Stimulated activated CD8-positive, alpha-beta memory T cell treated with anti-CD3 and anti-CD28 coated beads, Interleukin-15, amount 100 ng/mL, for 48 hours (primary cell): ENCODE data around the gene SIRT3.

Source experiments
- DNase-seq, 2 donors: peaks; one replicate each; pipeline ENCODE4 v3.0.0-alpha.2; 2020; ENCODE audit warnings: low read depth in 2 of 2

Gene SIRT3

DNA sequence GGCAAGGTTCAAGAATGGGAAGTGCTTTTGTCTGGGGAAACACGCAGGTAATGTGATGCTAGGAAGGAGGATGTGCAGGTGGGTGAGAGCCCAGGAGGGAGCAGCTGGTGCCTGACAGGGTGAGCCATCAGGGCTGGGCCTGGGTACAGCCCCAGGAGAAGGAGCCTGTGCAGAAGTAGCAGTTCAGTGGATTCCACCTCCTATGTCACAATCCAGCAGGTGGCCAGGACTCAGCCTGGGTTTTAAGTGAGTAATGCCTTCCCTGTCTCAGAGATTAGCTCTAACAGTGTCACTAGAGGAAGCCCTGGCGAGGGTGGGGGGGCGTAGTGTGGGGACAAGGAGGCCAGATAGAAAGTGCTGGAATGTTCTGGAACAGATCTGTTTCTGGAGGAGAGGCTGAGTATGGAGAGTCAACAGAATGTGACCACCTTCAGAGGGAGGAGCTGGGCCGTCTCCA is 20.5 kb downstream of the SIRT3 start:
- DNase-seq: no peak

DNA sequence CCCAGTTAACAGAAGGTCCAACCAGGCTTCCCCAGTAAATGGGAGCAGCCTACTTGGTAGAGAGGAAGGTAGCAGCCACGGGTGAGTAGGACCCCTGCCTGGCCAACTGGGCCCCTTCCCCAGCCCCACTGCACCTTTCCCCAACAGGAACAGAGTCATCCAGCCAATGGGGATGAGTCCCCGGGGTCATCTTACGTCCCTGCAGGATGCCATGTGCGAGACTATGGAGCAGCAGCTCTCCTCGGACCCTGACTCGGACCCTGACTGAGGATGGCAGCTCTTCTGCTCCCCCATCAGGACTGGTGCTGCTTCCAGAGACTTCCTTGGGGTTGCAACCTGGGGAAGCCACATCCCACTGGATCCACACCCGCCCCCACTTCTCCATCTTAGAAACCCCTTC is 22.1 kb downstream of the SIRT3 start:
- no peak for DNase-seq

DNA sequence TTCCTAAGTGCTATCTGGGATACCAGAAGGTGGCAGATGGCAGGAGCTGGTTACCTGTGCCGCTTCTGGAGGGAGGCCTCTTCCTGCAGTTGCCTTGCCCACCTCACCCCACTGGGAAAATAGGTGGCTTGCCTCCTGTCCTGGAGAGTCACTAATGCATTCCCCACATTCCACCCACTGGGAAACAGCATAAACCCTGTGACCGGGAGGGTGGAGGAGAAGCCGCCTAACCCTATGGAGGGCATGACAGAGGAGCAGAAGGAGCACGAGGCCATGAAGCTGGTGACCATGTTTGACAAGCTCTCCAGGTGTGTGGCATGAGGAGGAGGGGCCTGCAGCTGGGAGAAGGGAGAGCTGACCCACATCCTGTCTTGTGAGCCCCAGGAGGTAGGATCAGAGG is 23.0 kb downstream of the SIRT3 start:
- no peak for DNase-seq

DNA sequence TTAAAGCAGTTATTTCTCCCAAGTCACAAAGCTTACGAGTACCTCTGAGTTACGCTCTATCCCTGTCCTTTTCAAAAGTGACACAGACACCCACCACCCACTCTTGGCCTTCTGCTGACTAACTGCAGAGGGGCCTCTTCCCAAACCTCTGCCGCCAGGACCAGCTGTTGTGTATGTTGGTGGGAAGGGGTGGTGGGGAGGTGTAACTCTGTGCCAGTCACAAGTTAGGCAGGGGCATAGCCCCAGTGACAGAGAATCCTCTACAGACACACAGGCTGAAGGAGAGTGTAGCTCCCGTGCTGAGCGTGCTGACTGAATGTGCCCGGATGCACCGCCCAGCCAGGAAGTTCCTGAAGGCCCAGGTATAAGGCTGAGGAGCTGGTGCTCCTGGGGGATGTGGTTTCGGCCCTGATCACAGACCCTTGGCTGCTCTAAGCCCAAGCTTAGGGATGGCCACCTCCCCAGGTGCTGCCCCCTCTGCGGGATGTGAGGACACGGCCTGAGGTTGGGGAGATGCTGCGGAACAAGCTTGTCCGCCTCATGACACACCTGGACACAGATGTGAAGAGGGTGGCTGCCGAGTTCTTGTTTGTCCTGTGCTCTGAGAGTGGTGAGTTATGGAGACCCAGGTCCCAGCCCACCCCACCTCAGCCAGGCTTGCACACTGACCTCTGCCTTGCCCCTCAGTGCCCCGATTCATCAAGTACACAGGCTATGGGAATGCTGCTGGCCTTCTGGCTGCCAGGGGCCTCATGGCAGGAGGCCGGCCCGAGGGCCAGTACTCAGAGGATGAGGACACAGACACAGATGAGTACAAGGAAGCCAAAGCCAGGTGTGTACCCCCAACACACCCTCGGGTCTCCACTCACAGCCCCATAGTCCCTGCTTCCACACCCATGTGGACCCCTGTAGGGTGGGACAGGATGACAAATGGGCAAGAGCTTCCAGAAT is 23.7 kb downstream of the SIRT3 start:
- no peak for DNase-seq

DNA sequence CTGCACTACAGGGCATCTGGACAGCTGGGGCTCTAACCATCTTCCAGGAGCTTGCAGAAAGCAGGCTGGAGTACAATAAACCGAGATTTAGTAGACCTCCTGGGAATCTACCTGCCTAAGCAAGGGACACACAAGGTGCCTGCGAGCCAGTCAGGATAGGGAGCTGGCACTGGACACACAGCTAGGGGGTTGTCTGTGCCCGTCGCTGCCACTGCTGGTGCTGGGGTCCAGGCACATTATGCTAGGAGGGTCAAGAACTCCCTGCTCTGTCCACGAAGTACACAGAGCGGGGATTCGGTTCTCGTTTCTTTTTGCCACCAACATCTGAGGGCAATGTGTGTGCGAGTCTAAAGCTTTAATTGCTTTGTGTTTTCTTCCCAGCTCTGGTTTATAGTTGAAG is 24.4 kb downstream of the SIRT3 start:
- no peak for DNase-seq

DNA sequence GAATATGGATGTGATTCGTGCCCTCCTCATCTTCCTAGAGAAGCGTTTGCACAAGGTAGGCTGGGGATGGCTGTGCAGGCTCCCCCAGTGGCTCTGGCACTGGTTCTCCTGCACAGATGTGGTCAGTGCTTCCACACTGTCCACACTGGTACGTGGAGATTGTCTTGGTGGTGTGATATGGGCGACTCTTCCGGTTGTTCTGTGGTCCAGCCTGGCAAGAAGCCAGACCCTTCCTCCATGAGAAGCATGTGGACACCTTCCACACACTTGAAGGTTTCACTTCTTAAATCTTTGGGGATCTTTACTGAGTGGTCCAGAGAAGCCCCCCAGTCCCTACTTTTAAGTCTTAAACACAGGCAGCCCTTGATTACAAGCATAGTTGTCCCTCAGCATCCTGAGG is 24.8 kb downstream of the SIRT3 start:
- no peak for DNase-seq

DNA sequence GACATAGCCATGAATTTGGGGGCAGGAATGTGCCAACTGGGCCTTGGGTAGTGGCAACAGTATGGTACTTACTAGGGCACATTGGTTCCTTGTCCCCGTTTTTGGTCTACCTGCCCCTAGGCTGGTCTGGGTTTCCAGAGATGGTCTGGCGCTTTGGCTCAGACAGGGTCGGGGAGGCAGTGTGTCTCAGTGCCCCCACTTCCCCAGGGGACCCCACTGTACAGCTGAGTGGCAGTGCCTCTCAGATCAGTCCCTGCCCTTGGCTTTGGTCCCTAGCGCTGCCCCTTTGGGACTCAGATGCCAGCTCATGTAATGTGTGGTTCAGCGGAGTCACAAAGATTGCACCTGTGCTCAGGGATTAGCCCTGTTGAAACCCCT is 25.4 kb downstream of the SIRT3 start:
- DNase-seq: no peak

DNA sequence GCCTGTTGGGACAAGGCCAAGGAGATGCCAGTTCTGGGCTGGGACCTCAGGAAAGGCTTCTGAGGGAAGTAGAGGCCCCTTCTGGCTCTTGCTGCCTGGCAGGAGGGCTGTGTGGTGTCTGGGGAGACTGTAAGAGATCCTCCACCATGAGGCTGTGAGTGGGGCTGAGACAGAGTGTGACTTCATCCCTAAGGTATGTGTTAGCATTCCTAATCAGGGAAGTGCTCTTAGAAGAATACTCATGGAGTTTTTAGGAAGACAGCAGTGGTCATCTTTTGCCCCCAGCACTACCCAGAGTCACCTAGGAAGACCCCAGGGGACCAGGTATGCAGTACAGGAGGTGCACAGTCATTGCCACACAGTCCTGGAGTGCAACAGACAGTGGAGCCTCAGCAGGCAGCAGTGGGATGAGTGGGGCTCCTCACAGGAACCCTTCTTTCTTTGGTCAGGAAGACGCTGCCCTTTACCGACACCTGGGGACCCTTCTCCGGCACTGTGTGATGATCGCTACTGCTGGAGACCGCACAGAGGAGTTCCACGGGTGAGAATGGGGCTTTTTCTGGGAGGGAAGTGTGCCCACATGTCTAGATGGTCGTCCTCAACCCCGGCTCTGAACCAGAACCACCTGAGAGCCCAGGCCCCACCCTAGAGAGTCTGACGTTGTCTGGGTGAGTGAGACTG is 25.9 kb downstream of the SIRT3 start:
- no peak for DNase-seq

DNA sequence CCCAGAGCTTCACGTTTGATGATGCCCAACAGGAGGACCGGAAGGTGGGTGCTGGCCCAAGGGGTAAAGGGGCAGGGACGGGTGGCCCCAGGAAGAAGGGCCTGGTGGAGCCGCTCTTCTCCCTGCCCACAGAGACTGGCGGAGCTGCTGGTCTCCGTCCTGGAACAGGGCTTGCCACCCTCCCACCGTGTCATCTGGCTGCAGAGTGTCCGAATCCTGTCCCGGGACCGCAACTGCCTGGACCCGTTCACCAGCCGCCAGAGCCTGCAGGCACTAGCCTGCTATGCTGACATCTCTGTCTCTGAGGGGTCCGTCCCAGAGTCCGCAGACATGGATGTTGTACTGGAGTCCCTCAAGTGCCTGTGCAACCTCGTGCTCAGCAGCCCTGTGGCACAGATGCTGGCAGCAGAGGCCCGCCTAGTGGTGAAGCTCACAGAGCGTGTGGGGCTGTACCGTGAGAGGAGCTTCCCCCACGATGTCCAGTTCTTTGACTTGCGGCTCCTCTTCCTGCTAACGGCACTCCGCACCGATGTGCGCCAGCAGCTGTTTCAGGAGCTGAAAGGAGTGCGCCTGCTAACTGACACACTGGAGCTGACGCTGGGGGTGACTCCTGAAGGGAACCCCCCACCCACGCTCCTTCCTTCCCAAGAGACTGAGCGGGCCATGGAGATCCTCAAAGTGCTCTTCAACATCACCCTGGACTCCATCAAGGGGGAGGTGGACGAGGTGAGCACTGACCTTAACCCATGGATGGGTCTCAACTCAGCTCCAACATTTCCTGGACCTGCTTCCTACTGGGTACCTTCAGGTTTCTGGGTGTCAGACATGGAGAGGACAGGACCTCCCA is 26.6 kb downstream of the SIRT3 start:
- no peak for DNase-seq

DNA sequence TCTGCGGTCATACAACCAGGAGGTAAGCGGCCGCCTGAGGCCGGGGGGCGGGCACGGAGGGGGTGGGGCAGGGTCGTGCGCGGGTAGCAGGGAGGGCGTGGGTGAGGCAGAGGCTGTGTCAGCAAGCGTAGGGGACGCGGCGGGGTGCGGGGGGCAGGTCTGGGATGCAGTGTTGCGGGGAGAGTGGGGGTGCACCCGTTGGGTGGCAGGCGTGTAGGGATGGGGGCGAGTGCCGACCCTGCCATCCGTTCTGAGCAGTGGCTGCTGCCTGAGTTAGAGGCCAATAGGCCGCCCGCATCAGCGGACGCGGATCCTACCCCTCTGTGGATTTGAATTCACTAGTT is 27.3 kb downstream of the SIRT3 start:
- DNase-seq: no peak

DNA sequence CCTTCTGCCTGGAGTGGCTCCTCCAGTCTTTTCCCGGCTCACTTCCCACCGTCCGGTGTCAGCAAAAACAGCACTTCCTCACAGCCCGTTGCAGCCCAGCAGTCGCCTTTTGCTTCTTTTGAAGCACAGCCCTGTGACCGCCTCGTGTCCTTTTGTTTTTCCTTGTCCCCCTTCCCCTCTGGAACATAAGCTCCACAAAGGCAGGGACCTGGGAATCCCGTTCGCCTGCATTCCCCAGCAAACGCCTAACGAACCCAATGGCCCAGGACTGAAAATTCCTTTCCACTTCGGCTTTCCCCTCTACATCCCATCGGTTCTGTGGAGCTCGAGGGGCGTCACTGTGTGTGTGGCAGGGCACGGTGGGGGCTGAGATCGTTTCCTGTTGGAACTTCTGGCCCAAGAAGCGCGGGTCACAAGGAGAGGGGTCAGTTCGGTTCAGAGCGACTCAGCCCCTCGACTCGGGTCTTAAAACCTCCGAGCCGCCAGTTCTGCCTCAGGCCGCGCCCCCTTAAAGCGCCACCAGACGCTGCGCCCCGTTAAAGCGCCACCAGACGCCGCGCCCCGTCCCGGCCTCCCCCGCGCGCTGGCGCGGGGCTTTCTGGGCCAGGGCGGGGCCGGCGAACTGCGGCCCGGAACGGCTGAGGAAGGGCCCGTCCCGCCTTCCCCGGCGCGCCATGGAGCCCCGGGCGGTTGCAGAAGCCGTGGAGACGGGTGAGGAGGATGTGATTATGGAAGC is 27.8 kb downstream of the SIRT3 start:
- peak; percentile 76 to 78 for DNase-seq

DNA sequence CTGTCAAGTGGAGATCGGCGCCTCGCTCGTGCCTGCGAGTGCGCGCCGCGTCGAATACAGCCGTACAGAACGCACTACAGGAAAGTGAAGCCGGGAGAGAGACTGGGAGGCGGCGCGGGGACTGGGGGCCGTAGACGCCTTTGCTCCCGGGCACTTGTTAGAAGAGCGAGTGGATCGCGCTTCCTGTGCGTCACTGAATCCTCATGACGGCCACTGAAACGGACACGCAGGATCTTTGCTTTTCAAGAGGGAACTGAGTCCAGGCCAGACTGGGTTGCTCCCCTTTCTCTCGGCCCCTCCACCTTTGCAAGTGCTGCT is 28.3 kb downstream of the SIRT3 start:
- no peak for DNase-seq

DNA sequence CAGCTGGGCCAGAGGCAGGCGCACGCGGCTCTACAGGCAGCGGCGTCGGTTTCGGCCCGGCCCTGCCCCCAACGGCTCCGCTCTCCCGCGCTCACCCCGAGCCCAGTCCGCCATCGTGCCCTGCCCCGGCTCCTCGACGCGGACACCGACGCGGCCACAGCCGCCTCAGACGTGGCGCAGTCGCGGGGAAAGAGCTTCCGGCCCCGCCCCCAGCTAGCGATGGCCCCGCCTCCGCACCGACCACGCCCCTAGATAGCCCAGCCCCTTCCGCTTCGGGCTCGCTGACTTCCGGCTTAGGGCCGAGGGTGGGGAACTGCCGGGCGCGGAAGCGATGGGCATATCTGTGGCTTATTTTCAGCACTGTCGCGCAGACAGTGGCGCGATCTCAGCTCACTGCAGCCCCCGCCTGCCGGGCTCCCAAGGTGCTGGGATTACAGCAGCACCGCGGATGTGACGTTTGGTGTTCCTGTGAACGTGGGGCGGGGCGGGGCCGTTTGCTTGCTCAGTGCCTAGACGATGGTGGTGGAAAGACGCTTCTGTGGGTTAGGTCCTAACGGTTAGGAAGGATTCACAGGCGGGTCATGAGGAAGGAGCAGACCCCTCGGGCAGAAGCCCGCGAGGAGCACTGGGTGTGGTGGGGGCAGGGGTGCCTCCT is 28.8 kb downstream of the SIRT3 start, which contains the start of the genes BET1L and RIC8A:
TSS of gene BET1L (minus strand) at position 192 of the 655 bp plus-strand sequence. CDS start at position 114, 78 bp downstream.
TSS of gene RIC8A (plus strand) at position 501 of the 655 bp plus-strand sequence. CDS start 1,147 bp downstream, outside the sequence.
- peak; percentile 94 to 96 for DNase-seq

DNA sequence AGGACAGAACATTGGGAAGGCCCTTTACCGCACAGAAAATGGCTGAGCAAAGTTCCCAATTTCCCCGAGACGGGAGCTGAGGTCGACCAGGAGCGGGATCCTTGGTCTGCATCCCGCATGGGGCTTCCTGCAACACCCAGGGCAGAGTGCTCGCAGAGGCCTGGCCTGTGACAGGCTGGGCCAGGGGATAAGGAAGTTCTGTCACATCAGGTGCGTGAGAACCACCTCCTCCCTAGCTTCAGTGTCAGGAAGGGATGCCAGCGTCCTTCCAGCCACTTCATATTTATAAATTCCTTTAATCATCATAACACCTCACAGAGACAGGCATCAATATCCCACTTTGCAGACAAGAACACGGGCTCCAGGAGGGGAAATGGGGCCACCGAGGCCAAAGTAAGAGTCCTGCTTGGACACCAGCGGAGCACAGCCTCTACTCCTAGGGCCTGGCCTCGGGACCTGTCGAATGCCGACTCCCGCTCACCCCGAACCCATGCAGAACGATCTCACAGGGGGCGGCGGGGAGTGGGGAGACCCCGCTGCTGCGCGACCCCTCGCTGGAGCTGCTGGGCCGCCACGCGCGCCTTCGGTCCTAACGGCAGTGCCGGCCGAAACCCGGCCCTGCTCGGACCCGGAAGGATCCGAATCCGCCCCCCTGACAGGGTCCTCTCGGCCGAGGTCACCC is 29.5 kb downstream of the SIRT3 start:
- no peak for DNase-seq

DNA sequence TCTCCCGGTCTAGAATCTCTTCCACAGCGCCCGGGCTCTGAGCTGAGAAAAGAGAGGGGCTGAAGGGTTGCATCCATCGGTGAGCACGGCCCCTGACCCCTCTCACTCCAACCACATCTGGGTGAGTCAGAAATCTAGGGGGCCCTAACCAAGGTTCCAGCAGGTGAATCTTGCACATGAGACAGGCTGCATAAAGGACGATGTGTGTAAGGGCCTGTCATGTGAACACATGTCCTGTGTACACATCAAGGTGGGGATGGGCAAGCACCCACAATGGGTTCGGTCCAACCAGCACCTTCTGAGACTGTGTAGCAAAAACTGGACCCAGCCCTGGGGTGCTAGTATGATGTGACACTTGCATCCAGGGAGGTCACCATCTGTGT is 30.1 kb downstream of the SIRT3 start:
- DNase-seq: no peak

DNA sequence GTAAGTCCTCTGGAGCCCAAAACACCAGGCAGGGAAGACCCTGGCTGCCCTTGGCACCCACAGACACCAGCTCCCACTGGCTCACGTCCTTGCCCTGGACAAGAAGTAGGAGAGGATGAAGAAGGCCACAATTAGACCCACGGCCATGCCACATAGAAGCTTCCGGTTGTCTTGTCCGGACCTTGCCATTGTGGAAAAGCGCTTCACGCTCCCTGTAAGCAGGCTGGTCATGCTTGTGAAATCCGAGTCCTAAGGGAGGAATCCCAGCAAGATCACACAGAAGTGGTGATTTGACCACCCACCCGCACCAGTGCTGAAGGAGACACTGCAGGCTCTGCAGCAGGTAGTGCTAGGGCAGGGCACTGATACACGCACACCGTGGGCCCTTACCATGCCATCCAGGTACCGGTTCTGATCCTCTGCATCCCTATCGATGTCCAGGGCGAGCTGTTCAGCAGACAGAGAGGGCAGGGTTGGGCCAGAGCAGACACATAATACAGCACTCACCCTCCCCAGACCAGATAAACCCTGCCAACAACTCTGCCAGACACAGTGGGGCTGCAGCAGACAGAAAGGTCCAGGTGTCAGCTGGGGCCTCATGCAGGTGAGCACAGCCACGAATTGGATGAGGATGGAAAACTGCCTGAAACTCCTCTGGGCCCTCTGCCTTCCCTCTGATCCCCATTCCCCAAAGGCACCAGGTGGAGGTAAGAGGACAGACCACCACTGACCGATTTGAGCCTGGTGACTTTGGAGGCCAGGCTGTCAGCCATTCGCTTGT is 30.7 kb downstream of the SIRT3 start:
- DNase-seq: no peak

DNA sequence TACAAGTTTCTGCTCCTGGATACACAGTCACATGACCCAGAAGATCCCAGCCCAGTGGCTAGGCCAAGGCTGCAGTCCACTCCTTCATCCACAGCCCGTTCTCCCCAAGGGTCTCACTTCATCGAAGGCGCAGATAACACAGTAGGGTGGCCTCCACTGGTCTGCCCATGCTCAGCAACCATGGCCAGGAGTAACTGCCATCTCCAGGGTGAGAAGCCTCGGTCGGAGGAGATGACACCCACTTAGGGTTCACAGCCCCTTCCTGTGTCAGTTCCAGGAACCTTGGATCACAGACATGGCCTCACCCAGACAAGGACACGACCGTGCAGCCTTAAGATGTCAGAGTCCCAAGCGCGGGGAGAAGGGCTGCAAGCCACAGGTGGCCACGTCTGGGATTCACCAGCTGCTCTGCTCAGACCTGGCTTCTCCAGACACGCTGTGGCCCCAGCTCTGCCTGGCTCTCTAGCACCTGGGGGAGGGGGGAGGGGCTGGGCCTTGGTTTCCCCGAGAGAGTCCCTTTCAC is 31.5 kb downstream of the SIRT3 start:
- no peak for DNase-seq

DNA sequence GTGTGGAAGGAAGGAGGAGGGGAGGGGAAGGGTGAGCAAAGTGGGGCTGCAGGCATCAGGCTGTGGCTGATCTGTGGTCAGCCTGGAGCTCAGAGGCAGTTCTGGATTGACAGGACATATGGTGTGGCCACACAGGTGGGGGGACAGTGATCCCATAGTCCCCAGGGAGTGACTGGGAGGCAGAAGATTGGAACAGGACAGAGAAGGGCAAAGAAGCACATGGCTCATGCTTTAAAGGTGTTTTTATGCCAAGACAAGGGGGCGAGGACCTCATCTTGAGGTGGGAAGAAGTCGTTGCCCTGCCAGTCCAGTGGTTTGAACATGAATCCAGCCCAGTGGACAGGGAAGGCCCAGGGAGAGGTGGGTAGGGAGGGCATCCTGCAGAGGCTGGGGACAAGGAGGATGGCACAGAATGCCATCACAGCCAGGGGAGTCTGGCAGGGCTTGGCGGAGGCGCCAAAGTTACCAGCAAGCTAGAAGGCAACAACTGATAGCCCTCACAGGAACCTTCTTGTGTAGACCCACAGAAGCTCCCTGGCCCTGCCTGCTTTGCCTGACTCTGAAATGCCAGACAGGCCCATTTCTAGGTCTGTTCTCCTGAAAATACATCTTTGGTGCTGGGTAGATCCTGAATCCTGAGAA is 32.1 kb downstream of the SIRT3 start:
- DNase-seq: no peak
